Ishikawa (cell line): ENCODE measurements around the gene TSPAN8.

Experiments
- MAX ChIP-seq: IDR thresholded peaks from 2 replicates; pipeline ENCODE4 v1.6.1; 2012
- NFIC ChIP-seq: IDR thresholded peaks from 2 replicates; pipeline ENCODE4 v1.6.1; 2012
- TAF1 ChIP-seq: IDR thresholded peaks from 2 replicates; pipeline ENCODE4 v1.6.1; 2012; ENCODE audit warnings: low read depth, mild to moderate bottlenecking

DNA sequence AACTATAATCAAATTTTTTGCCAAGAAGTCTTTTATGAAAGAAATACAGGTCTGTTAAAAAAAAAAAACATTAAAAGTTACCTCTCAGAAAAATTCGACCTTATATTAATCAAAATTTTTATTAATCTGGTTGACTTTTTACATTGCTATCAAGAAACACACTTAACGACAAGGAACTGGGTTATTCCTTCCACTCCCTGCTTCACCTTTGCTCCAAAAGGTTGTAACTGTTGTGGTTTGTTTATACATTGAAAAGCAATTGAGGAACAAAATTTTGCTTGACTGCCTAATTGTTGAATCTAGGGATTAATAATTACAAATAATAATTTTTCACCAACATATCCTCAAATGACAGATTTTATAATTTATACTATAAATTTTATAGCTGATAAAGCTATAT, 28.4 kb downstream of the TSPAN8 start:
- TF ChIP-seq NFIC: no peak
- TF ChIP-seq TAF1: no peak
- TF ChIP-seq MAX: no peak
